SIG-M5 treated with dmso at 0.1 percent for 504 hours (cell line): ENCODE data around the gene SMIM13.

ENCODE experiments used
- DNase-seq: peaks from one replicate; lab custom pipeline; 2025; ENCODE audit not compliant: unreplicated experiment; lab: John Stamatoyannopoulos, UW

The SMIM13 gene

DNA sequence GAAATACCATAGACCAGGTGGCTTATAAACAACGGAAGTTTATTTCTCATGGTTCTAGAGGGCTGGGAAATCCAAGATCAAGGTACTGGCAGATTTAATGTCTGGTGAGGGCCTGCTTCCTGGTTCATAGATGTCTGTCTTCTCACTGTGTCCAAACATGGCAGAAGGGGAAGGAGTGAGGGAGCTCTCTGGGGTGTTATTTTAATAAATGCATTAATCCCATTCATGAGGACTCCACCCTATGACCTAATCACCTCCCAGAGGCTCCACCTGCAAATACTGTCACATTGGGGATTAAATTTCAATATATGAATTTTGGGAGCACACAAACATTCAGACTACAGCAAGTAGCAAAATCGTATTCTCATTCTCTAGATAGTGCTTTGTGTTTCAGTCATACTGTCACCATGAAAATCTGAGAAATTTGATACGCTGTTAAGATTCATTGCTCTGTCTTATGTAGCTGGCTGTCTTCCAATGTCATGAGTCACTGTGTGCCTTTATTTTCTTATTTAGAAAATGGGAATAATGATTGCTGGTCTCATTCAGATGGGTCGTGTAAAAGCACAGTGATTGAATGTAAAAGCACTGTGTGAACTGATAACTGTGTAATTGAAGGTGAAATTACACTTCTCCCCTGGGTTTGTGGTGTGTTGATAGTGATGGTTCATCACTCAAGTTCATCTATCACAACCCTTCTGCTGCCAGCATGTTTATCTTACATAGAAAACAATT is 26.8 kb downstream of the SMIM13 start:
- no peak for DNase-seq

DNA sequence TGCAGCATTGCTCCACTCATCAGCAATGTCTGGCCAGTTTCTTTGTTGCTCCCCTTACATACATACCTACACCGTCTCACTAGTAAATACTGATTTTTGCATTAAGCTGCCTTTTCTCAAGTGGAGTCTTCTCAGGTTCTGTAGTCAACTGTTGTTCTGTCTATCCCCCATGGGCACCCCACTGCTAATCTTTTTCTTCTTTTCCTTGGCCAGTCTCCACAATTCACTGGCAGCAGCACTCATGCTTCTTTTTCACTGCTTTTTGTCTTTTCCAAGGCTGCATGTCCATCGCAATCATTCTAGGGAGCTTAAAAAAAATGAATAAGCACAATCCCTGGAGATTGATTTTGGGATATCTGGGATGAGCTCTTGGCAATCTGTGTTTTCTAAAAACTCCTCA is 28.2 kb downstream of the SMIM13 start:
- no peak for DNase-seq

DNA sequence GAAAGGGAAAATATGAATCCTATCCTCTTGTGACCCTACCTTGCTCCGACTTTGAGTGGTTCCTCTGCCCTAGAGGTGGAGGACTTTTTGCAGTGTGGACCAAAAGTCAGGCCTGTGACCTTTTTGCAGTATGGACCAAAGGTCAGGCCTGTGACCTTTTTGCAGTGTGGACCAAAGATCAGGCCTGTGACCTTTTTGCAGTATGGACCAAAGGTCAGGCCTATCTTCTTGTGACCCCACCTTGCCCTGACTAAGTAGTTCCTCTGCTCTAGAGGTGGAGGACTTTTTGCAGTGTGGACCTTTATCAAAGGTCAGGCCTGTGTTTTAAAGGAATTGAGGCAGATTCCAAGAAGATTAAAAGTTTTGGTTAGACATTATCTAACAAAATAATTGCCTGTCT is 28.7 kb downstream of the SMIM13 start:
- DNase-seq, result no peak

DNA sequence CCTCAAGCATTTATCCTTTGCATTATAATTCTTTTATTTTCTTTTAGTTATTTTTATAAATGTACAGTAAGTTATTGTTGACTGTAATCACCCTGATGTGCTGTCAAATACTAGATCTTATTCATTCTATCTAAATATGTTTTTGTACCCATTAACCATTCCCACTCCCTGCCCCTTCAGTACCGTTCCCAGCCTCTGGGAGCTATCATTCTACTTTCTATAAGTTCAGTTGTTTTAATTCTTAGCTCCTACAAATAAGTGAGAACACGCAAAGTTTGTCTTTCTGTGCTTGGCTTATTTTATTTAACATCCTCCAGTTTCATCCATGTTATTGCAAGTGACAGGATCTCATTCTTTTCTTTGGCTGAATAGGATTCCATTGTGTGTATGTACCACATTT is 30.3 kb downstream of the SMIM13 start:
- no peak for DNase-seq

DNA sequence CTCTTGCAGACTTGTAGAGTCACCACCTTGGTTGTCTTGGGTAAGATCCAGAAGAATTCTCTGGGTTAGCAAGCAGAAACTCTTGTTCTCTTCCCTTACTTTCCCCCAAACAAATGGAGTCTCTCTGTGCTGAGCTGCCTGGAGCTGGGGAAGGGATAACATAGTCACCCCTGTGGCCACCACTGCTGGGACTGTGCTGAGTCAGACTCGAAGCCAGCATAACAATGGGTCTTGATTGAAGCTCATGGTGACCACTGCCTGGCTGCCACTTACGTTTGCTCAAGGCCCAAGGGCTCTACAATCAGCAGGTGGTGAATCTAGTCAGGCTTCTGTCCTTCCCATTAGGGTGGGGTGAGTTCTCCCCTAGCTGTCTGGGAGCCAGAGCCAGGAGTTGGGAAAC is 33.2 kb downstream of the SMIM13 start:
- no peak for DNase-seq

DNA sequence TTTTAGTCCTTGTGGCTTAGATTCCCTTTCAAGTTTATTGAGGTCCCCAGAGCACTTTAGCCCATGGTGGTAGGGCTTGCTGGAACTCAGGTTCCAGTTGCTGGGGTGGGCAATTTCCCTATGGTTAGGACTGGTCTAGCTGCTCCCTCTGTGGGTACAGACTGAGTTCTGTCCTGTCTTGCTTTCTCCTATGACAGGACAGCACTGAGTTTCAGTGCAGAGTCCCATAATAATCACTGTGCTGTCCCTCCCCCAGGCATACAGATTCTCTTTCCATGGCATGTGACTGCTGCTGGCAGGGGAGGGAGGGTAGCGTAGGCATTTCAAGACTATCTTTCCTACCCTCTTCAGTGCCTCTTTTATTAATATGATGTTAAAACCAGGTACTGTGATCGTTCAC is 35.0 kb downstream of the SMIM13 start:
- DNase-seq, result no peak

DNA sequence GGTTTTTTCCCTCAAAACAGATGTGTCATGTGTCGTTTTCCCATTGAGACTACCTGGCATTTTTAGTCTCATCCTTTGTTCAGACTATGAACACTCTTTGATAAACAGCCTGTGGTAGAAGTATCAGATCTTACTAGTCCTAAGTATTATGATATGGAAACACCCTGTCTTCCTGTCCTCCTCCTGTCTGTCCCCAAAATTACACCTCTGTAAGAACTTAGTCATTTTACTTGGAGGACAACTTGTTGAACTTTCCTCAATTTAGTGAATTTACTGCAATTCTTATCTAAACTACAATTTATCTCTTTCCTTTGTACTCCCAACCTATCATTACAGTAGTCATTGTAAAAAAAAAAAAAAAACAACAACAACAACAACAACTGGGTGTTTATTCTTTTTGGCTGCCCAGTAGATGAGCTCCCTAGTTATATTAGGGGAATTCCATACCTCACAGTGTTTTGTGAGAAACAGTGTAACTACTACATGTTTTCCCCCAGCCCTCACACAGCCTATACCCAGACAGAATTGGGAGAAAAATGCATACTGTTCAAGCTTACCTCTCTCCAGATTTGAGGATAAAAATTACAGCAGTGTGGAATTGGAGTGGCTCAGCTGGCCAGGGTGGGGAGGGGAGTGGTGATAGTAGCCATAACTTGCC is 36.4 kb downstream of the SMIM13 start:
- no peak for DNase-seq

DNA sequence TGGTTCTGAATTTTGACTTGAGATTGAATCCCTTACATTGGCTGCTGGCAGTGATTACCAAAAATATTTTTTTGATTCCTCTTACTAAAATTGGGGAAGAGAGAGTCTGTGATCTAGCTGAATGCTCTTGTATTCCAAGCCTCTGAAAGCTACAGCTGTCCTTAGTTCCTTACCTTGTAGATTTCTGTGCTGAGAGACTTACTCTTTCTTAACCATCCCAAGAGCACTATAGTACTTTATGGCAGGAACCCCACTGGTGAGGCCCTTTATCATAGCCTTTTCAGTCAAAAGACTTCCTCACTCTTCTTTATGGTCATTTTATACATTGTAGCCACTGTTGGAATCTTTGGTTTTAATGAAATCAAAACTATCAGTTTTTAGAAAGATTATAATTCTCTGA is 37.0 kb downstream of the SMIM13 start:
- DNase-seq, result no peak

DNA sequence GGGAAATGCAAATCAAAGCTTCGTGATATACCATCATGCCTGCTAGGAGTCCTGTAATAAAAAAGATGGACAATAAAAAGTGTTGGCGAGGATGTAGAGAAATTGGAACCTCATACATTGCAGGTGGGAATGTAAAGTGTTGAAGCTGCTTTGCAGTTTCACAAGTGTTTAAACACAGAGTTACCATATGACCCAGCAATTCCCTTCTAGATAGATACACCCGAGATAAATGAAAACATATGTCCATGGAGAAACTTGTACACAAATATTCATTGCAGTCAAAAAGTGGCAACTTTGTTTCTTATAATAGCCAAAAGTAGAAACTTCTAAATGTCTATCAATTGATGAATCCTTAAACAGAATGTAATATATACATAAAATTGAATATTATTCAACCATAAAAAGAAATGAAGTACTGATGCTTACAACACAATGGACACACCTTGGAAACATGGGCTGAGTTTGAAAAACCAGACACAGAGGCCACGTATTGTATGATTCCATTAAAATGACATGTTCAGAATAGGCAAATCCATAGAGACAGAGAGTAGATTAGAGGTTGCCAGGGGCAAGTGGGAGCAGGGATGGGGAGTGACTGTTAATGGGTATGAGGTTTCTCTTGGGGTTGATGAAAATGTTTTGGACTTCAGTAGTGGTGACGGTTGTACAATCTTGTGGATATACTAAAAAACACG is 38.7 kb downstream of the SMIM13 start:
- no peak for DNase-seq

DNA sequence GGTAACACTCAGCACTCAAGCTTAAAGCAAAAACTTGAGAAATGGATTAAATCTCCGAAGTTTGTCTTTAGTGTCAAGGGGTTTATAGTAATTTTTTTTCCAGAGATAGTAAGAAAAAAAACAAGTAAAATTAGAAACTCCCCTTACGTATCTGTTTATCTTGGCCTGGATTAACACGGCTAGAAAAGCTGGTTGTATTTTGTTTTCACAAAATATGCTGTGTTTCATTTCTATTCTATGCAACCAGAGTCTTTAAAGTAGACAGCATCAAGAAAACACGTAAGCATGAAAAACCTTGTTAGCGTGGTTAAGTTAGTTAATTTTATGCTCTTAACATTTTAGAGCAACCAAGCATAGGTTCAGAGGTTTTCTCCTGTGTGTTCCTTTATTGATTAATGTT is 39.6 kb downstream of the SMIM13 start:
- no peak for DNase-seq

DNA sequence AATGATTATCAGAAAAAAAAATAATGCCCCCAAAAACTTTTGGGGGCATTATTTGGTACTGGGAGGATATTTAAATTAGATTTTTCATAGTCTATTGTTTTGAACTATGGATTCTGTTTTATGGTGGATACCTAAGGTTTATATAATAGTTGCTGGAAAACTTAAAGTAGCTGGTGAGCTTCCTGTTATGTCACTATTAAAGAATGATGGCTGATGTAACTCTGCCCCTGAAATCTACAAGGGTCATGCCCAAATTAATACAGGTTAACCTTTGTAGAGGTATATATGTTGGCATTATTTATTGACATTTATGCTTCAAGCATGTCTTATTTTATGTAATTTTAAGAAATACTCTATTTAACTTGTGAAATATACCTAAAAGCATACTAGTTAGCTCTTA is 43.2 kb downstream of the SMIM13 start:
- no peak for DNase-seq

DNA sequence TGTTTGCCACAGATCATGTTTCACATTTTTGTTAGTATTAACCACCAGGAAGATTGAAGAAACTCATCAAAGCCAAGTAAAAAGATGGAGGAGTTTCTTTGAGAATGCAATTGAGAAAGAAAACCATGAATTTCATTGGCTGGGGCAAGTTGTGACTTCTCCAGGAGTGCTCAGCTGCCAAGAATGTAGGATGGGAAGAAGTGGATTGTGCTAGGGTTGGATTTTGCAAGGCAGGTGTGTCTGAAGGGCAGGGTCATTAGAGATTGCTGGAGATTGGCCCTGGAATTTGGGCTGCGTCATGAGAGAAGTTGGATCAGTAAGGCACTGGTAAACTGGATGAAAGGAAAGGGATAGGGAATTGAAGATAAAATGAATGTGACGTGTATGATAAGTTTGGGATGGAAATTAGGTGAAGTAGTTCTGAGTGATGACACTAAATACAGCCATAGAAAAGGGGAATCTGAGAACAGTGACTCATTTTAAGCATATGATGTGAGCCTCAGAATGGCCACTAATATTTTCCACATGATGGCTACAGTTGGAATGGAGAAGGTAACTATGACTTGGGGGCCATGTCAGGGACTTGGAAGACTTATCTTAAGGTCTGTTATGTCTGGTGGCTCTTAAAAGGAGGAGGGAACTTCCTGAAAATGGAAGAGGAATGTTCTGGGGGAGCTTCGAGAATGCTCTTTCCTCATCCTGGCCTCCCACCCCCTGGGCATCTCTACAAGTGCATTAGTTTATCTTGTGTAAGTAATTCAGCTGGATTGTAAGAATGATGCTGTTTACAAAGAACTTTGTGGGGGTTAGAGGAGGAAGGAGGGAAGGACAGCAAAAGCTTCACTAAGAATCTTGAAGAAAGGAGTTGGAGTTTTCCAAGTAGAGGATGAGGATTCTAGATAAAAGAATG is 45.7 kb downstream of the SMIM13 start:
- DNase-seq, result no peak

DNA sequence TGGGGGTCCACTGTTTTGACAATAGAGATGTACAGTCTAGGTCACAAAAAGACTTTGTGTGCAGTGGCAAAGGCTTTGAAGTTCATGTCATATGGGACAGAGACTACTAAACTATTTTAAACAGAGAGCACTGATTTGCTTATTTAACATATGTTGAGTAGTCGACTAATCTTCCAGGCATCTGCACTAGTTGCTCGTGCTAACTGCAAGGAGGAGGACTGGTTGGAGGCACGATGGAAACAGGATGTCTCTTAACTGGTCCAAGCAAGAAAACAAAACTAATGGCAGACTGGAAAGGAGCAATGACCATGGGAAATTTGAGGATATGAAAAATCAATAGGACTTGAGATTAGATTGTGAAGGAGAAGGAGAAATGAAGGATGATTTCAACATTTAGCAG is 46.4 kb downstream of the SMIM13 start:
- DNase-seq, result no peak

DNA sequence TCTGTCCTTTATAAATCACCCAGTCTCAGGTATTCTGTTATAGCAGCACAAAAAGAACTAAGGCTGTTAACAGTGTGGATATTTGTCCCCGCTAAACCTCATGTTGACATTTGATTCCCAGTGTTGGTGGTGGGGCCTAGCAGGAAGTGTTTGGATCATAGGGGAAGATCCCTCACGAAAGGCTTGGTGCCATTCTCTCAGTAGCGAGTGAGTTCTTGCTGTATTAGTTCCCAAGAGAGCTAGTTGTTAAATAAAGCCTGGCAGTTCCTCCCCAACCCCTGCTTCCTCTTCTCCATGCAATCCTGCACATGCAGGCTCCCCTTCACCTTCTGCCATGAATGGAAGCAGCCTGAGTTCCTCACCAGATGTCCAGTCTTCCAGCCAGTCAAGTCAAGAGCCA is 47.7 kb downstream of the SMIM13 start:
- DNase-seq, result no peak

DNA sequence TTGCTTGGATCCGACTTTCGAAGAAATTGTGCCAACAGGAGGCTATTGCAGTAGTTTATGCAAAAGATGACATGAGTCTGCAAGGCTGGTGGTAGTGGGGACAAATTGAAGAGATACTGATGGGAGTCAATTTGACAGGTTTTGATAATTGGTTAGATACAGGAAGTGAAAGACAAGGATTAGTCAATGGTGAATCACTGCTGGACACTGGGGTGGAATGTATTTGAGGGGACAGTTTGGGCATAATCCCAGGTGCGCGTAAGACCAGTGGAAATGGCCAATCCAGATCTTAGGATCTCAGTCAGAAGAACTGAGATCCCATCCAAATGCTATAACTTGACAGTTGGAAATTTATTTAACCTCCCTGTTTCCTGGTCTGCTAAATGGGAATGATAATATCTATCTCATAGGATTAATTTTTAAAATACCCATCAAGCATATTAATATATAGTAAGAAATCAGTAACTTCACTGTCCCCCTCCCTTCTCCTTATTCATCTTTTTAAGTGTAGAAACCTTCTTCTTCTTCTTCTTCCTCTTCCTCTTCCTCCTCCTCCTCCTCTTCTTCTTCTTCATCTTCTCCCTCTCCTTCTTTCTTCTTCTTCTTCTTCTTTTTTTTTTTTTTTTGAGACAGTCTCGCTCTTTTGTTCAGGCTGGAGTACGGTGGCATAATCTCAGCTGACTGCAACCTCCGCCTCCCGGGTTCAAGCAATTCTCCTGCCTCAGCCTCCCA is 48.8 kb downstream of the SMIM13 start:
- DNase-seq, result no peak

DNA sequence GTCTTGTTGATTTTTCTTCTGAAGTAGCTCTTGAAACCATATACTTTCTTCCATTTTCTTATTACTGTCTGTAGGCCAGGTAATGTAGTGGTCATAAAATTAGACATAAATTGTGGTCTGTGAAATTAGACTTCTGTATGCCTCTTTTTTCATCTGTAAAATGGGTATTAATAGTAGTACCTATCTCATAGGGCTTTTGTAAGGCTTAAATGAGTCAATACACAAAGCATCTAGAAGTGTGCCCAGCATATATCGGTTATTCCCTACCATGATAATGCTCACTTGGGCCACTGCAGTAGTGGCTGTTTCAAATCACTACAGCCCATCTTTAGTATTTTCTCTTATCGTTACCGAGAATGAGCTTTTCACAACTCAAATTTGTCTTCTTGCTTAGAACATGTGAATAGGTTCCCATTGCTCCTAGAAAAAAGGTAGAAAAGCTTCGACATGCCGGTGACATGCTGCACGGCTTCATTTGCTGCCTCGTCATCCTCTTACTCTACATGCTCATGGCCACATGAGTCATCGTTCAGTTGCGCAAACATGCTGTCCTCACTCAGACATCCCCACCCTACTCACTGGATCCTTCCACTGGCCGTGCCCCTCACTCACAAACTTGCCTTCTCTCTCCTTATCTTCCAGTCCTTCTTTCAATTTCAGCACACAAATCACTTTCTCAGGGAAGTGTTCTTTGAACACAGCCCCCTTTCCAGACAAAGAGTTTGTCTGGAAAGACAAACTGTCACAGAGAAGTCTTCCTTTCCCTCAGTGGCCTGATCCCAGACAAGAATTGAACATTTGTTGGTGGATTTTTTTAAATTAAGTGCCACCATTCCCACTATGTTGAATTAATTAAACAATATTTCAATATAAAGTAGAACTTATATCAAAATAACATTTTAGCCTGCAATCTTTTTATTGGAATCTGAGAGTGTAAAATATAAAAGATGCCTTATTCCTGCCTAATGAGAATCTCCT is 50.0 kb downstream of the SMIM13 start:
- DNase-seq, result peak; percentile 80

DNA sequence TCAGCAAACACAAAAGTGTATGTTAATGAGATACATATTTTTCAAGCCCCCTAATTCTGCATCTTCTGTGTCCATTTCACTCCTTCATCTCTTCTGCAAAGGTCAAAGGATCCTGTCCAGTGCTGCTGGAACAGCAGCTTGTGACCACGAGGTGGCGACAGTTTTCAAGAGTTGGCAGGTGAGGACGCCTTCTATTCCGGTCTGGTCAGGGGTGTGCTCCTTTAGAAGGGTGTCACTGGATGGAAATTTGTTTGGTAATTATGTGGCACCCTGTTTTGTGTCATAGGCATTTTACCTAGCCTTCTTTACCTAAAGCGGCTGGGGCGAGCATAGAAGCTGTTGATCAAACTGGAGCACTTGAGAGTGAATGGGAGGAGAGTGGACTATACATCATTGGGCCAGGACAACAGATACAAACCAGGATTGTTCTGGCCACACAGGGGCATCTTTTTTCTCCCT is 50.8 kb downstream of the SMIM13 start:
- peak; percentile 47 for DNase-seq

DNA sequence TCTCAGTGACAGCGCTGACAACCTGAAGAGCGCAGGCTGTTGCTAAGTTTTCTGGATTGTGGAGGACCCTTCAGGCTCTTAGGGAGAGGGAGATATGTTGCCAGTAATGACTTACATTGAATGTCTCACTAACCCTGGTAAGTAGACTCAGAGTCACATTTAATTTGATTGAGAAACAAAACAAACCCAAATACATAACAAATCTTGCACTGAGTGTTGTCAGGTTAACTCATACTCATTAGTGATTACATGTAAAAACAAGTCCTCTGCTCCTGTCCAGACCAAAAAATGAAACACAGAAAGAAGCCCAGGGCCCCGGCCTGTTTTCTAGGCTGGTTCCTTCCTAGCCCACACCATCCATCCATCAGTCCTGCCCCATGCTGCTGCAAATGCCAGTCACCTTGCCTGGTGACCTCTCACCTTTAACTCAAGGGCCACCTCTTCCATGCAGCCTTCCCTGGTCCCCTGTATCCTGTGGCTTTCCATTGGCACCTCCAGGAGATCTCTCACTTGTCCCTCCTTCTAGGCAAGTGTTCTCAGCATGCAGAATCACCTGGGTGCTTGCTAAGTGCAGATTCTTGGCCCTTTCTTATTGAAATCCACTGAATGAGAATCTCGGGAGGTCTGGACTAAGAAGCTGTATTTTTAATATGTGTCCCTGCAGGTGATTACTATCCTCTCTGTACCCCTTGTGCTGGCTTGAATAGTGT is 52.6 kb downstream of the SMIM13 start:
- no peak for DNase-seq

DNA sequence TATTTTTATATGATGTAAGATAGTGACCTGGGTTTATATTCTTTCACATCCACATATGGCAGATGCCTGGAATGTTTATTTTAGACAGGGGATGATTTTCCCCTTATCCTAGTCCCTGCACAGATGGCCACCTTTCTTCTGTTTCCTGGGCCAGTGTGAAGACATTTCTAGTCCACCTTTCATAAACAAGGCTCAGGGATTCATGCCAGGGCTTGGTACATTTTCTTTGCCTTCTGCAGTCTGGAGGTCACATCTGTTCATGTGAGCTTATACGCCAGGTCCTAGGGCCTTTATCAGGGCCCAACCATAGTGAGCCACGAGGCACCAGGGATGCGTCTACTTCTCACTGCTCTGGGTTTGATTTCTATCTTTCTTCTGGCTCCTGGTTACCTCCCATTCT is 55.9 kb downstream of the SMIM13 start:
- no peak for DNase-seq
